Stimulated activated CD4-positive, alpha-beta T cell treated with anti-CD3 and anti-CD28 coated beads, Interleukin-12 subunit alpha, Interleukin-12 subunit beta, amount 100 ng/mL, for 48 hours (primary cell): ENCODE measurements around the gene E2F2.
A peak's percentile ranks its signal among the peaks of the same experiment; 100 is the strongest.
"Not testable (repeated sequence)": the region's sequence is repeated elsewhere in the genome, so short reads cannot be mapped to it uniquely, and the experiment has no call there.

Experiments
- DNase-seq, 3 donors: peaks; one replicate each; pipeline ENCODE4 v3.0.0-alpha.2; 2020; ENCODE audit warnings: low read depth in 2 of 3, low spot score in 1 of 3

E2F2 gene

GRCh38 chr1:23524716-23525401 is 6.2 kb downstream of the E2F2 start:
- DNase-seq: peak in 1 of 3 donors; percentile 11

GRCh38 chr1:23524163-23524562 is 6.9 kb downstream of the E2F2 start:
- no peak for DNase-seq

GRCh38 chr1:23522244-23522982 is 8.6 kb downstream of the E2F2 start:
- DNase-seq: no peak

GRCh38 chr1:23521588-23521987 is 9.4 kb downstream of the E2F2 start:
- no peak for DNase-seq

DNA sequence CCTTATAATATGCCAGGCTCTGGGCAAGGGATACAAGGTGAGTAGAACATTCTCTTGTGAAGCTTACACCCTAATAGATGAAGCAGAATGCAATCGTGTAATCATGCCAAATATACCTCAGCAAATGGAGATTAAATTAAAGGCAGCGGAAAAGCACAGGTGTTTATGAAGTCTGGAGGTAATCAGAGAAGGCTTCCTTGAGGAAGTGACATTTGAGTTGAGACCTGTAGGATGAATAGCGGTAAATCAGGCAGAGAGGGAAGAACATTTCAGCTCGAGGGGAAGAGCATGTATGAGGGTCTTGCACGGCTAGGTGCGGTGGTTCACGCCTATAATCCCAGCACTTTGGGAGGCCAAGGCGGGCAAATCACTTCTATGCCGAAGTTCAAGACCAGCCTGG is 13.5 kb downstream of the E2F2 start:
- DNase-seq: no peak

GRCh38 chr1:23515905-23516304 is 15.1 kb downstream of the E2F2 start:
- no peak for DNase-seq

DNA sequence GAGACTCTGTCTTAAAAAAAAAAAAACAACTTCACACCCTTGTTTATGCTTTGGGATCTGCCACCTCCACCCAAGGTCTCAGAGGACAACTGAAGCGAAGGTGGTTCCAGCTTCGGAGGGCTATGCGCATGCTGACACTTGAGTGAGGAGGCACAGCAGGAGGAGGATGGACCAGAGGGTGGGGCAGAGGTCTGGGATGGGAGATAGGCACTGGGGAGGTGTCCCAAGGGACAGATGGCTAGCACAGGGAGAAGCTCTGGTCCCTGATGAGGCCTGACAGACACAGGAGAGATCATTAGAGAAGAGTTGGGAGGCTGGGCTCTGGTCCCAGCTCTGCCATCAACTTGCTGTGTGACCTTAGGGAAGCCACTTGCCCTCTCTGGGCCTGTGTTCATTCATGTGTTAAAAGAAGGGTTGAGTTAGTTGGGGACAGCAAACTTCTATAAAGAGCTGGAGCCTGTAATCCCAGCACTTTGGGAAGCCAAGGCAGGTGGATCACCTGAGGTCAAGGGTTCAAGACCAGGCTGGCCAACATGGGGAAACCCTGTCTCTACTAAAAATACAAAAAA is 16.8 kb downstream of the E2F2 start:
- DNase-seq: no peak

GRCh38 chr1:23509896-23510295 is 21.1 kb downstream of the E2F2 start:
- DNase-seq: no peak

DNA sequence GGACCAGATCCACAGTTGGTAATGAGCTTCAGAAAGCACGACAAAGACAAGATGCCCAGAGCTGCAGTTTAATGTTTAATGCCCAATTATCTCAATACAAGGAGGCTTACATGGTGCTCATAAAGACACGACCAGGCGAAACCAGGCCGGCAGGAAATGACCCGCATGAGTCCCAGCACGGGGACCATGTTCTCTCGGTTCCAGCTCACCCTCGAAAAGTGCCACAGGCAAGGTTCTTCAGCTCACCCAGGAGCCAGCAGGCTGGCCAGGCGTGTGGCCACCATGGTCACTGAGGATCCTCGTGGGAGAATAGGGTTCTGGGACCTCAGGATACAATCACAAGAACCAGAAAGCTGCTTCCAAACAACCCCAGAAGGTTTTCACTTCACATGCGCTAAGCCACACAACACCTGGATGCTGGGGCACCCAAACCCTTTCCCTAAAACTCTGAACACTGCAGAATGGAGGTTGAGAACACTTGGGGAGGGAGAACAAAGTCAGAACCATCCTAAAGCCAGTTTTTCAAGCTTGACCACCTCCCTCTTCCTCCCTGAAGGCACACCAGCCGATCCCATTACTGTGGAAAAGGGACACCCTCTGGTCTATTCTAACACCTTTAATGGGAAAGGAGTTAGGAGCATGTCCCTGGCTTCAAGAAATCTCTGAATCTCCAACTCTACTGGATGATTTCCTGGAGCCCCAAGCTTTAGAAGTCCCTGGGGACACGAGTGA is 24.5 kb downstream of the E2F2 start:
- no peak for DNase-seq

- DNase-seq: no peak
These were observed 25.2 kb downstream of the E2F2 start for GRCh38 chr1:23505851-23506250.

DNA sequence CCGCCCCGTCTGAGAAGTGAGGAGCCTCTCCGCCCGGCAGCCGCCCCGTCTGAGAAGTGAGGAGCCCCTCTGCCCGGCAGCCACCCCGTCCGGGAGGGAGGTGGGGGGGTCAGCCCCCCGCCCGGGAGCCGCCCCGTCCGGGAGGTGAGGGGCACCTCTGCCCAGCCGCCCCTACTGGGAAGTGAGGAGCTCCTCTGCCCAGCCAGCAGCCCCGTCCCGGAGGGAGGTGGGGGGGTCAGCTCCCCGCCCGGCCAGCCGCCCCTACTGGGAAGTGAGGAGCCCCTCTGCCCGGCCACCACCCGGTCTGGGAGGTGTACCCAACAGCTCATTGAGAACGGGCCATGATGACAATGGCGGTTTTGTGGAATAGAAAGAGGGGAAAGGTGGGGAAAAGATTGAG is 26.9 kb downstream of the E2F2 start:
- DNase-seq: not testable (repeated sequence)

DNA sequence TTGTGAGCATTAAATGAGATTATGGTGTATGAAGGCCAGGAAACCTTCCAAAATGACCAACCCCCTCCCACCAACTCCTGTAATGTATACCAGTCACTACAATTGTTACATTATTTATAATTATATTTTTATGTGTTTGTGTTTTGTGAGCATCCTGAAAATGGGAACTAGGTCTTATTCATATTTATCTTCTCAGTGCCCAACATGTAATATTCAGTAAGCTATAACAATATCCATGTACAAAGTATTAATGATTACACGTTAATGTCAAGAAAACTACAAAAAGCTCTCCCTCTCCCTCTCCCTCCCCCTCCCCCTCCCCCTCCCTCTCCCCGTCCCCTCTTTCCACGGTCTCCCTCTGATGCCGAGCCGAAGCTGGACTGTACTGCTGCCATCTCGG is 28.1 kb downstream of the E2F2 start:
- no peak for DNase-seq

DNA sequence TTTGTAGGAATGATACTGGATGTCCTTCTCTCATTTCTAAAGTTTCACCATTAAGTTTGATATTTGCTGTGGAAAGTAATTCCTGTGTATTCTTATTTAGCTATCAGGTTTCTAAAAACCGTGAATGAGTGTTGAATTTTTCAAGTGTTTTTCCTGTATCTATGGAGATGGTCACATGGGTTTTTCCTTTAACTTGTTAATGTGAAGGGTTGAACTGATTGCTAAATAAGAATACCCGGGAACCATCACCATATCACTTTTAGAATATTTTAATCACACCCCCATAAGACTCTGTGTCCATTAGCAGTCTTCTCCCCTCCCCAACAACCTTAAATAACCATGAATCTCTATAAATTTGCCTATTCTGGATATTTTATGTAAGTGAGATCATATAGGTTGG is 30.6 kb downstream of the E2F2 start:
- DNase-seq: no peak

GRCh38 chr1:23497777-23498439 is 33.1 kb downstream of the E2F2 start:
- DNase-seq: no peak

- no peak for DNase-seq
These were observed 34.4 kb downstream of the E2F2 start for GRCh38 chr1:23496490-23497181.

- DNase-seq: not testable (repeated sequence)
These were observed 36.2 kb downstream of the E2F2 start for GRCh38 chr1:23494836-23495235.

DNA sequence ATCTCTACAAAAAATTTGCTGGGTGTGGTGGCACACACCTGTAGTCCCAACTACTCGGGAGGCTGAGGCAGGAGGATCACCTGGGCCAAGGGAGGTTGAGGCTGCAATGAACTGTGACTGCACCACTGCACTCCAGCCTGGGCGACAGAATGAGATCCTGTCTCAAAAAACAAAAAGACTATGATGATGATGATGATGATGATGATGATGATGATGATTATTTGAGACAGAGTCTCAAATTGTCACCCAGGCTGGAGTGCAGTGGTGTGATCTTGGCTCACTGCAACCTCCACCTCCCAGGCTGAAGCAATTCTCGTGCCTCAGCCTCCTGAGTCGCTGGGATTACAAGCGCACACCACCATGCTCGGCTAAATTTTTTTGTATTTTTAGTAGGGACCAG is 38.3 kb downstream of the E2F2 start:
- not testable (repeated sequence) for DNase-seq

- no peak for DNase-seq
These were observed 38.8 kb downstream of the E2F2 start for GRCh38 chr1:23492132-23492720.

DNA sequence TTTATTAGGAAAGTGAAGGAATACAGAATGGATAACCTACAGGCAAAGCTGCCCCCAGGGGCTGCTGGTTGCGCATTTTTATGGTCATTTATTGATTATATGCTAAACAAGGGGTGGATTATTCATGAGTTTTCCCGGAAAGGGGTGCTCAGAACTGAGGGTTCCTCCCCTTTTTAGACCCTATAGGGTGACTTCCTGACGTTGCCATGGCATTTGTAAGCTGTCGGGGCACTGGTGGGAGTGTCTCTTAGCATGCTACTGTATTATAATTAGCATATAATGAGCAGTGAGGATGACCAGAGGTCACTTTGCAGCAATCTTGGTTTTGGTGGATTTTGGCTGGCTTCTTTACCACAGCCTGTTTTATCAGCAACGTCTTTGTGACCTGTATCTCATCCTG is 41.2 kb downstream of the E2F2 start:
- no peak for DNase-seq

DNA sequence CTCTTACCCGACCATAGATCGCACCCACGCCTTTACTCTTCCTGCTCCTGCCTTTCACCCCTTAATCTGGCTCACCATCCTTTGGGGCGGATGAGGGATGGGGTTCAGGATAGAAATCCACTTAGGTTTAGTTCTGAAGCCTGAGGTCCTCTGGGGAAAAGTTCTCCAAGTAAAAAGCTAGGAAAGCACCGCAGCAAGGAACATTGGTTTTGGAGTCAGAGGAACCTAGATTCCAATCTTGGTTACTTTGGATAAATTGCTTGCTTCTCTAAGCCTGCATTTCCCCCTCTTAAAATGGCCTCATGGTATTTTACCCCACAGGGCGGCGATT is 46.1 kb downstream of the E2F2 start:
- DNase-seq: no peak
